ENCODE data around the gene SMYD4.

SMYD4 gene

DNA sequence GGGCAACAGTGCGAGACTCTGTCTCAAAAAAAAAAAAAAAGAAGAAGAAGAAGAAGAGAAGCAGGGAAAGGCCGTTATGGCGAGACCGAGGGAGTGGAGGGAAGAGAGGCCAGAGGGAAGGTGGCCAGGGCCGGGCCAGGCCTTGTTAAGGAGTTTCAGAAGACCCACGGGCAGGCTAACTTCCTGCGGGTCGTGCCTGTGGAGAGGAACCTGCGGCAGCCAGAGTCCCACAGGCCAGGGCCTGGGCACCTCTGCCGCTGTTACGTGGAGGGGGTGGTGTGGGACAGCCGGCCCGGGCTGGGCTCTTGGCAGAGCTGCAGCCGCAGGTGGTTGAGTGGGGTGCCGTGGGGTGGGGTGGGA, 99.8 kb downstream of the SMYD4 start:
- DNase-seq = no peak
